ENCODE measurements around the gene ABCA6.

Gene ABCA6

DNA sequence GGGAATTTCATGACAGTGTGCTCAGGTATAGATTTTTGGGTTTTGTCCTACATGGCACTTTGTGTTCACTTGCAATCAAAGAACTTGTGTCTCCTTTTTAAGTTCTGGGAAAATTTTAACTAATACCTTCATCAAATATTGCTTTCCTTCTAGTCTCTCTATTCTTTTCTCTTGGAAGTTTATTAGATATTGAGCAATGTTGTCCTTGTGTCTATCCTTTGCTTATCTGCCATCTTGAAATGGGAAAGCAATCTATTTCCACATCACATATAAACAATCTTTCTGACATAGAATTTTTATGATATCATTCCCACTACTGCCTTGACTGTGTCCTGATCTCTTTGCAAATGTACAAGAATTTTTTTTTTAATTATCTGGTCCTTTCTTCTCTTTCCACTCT lies 76.6 kb downstream of the ABCA6 start:
- H3K9ac ChIP-seq (ENCODE audit: low read length), result no peak overlapping the region
- H3K36me3 ChIP-seq (ENCODE audit: insufficient read depth, low read length), result no peaks in the 10 kb centered on the region
- TF ChIP-seq EZH2 (IDR thresholded peaks at IDR 0.05; ENCODE audit: borderline replicate concordance, low read length), result no peak
- TF ChIP-seq, protein P1, sequence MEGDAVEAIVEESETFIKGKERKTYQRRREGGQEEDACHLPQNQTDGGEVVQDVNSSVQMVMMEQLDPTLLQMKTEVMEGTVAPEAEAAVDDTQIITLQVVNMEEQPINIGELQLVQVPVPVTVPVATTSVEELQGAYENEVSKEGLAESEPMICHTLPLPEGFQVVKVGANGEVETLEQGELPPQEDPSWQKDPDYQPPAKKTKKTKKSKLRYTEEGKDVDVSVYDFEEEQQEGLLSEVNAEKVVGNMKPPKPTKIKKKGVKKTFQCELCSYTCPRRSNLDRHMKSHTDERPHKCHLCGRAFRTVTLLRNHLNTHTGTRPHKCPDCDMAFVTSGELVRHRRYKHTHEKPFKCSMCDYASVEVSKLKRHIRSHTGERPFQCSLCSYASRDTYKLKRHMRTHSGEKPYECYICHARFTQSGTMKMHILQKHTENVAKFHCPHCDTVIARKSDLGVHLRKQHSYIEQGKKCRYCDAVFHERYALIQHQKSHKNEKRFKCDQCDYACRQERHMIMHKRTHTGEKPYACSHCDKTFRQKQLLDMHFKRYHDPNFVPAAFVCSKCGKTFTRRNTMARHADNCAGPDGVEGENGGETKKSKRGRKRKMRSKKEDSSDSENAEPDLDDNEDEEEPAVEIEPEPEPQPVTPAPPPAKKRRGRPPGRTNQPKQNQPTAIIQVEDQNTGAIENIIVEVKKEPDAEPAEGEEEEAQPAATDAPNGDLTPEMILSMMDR (IDR thresholded peaks at IDR 0.05; ENCODE audit: low read length), result no peak
- H3K4me1 ChIP-seq (ENCODE audit: insufficient read depth, low read length, severe bottlenecking), result peaks cover 8% of the 10 kb centered on the region
- H3K4me3 ChIP-seq (ENCODE audit: low read depth, low read length, poor library complexity, severe bottlenecking), result no peak overlapping the region
- H3K79me2 ChIP-seq (ENCODE audit: insufficient read depth, low read length), result no peaks in the 10 kb centered on the region
- no peaks in the 10 kb centered on the region for H3K9me3 ChIP-seq (ENCODE audit: low read length)
- H3K27ac ChIP-seq (ENCODE audit: low read depth, low read length, poor library complexity, severe bottlenecking), result no peak overlapping the region
- H3F3A ChIP-seq (ENCODE audit: insufficient read depth, low read length), result no peaks in the 10 kb centered on the region
- H3K9me2 ChIP-seq (ENCODE audit: low read depth, low read length), result no peaks in the 10 kb centered on the region
- H3K4me2 ChIP-seq (ENCODE audit: low read length), result no peak overlapping the region
- no peaks in the 10 kb centered on the region for H4K20me1 ChIP-seq (ENCODE audit: insufficient read depth, low read length)
- no peak overlapping the region for H2AFZ ChIP-seq (ENCODE audit: low read length)
- no peaks in the 10 kb centered on the region for H3K27me3 ChIP-seq (ENCODE audit: insufficient read depth, low read length)

DNA sequence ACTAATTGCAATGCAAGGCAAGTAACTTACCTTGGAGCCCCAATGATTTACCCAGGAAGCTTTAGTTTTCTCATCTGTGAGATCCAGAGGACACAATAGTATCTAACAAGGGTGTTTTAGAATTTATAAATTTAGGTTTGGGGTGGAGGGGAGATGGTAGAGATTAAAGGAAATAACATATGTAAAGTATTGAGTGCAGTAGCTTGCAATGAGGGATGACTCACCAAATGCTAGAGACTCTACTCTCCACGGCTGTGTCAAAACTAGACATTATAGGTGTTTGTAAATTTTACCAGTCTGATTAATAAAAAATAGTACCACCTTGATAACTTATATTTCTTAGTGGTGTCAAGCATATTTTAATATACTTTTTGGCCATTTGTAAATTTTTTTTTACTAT lies 77.2 kb downstream of the ABCA6 start:
- no peak overlapping the region for H3K9ac ChIP-seq (ENCODE audit: low read length)
- H3K27me3 ChIP-seq (ENCODE audit: insufficient read depth, low read length), result no peaks in the 10 kb centered on the region
- TF ChIP-seq, protein P1 (IDR thresholded peaks at IDR 0.05; ENCODE audit: low read length), result no peak
- no peak for TF ChIP-seq EZH2 (IDR thresholded peaks at IDR 0.05; ENCODE audit: borderline replicate concordance, low read length)
- H3K4me1 ChIP-seq (ENCODE audit: insufficient read depth, low read length, severe bottlenecking), result peaks cover 8% of the 10 kb centered on the region
- H3K4me3 ChIP-seq (ENCODE audit: low read depth, low read length, poor library complexity, severe bottlenecking), result no peak overlapping the region
- no peaks in the 10 kb centered on the region for H3K9me3 ChIP-seq (ENCODE audit: low read length)
- no peaks in the 10 kb centered on the region for H3K36me3 ChIP-seq (ENCODE audit: insufficient read depth, low read length)
- H3K27ac ChIP-seq (ENCODE audit: low read depth, low read length, poor library complexity, severe bottlenecking), result no peak overlapping the region
- H3K4me2 ChIP-seq (ENCODE audit: low read length), result no peak overlapping the region
- H3F3A ChIP-seq (ENCODE audit: insufficient read depth, low read length), result no peaks in the 10 kb centered on the region
- no peak overlapping the region for H2AFZ ChIP-seq (ENCODE audit: low read length)
- H4K20me1 ChIP-seq (ENCODE audit: insufficient read depth, low read length), result no peaks in the 10 kb centered on the region
- H3K79me2 ChIP-seq (ENCODE audit: insufficient read depth, low read length), result no peaks in the 10 kb centered on the region
- H3K9me2 ChIP-seq (ENCODE audit: low read depth, low read length), result no peaks in the 10 kb centered on the region

DNA sequence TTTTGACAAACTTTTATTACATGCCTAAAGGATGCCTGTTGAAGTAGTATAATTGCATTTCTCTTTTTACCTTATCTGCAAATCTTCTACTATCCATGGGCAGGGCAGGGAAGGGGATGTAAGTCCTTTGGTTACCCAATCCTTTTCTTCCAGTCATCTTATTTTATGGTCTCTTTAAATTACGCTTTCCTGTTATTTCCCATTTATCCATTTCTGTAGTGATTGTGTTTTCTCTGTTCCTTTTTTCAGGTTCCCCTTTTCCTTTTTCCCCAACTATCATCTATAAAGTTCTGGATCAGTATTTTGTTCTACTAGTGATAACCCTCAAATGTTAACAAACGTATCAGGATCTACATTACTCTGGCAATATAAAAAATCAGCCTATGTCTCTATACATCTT lies 77.7 kb downstream of the ABCA6 start:
- H3K27me3 ChIP-seq (ENCODE audit: insufficient read depth, low read length), result no peaks in the 10 kb centered on the region
- no peak overlapping the region for H3K9ac ChIP-seq (ENCODE audit: low read length)
- no peaks in the 10 kb centered on the region for H3K79me2 ChIP-seq (ENCODE audit: insufficient read depth, low read length)
- TF ChIP-seq, protein P1 (IDR thresholded peaks at IDR 0.05; ENCODE audit: low read length), result no peak
- no peak for TF ChIP-seq EZH2 (IDR thresholded peaks at IDR 0.05; ENCODE audit: borderline replicate concordance, low read length)
- peaks cover 8% of the 10 kb centered on the region for H3K4me1 ChIP-seq (ENCODE audit: insufficient read depth, low read length, severe bottlenecking)
- H3F3A ChIP-seq (ENCODE audit: insufficient read depth, low read length), result no peaks in the 10 kb centered on the region
- H3K36me3 ChIP-seq (ENCODE audit: insufficient read depth, low read length), result no peaks in the 10 kb centered on the region
- H3K9me2 ChIP-seq (ENCODE audit: low read depth, low read length), result no peaks in the 10 kb centered on the region
- H2AFZ ChIP-seq (ENCODE audit: low read length), result no peak overlapping the region
- H3K9me3 ChIP-seq (ENCODE audit: low read length), result no peaks in the 10 kb centered on the region
- H4K20me1 ChIP-seq (ENCODE audit: insufficient read depth, low read length), result no peaks in the 10 kb centered on the region
- no peak overlapping the region for H3K4me3 ChIP-seq (ENCODE audit: low read depth, low read length, poor library complexity, severe bottlenecking)
- H3K4me2 ChIP-seq (ENCODE audit: low read length), result no peak overlapping the region
- H3K27ac ChIP-seq (ENCODE audit: low read depth, low read length, poor library complexity, severe bottlenecking), result no peak overlapping the region
